Heart left ventricle (tissue), 16 donors: ENCODE data around the gene CSMD2. TPM values are rescaled to one million over a fixed set of nuclear protein-coding genes. Genes with fewer than 3 reads are reported as not detected.
A peak's percentile ranks its signal among the peaks of the same experiment; 100 is the strongest.

Experiments
- ATAC-seq, 4 donors: fragments of 200-7000 bp; cut with Tn5 transposase; one replicate each; pipeline ENCODE4 v1.9.1; 2020 to 2022; ENCODE audit warnings: moderate library complexity in 4 of 4, mild to moderate bottlenecking in 3 of 4, moderate number of reproducible peaks in 1 of 4
- DNase-seq, 5 donors: peaks; one replicate each; pipeline ENCODE4 v3.0.0-alpha.2; 2020
- H3K27ac ChIP-seq, 12 donors: fragments of 200-600 bp; sonication (generic) in 4 of 12; one replicate each; pipeline versions ENCODE4 v1.5.0 to v1.8.0; 2016 to 2022; ENCODE audit warnings: mild to moderate bottlenecking in 2 of 12
- H3K27me3 ChIP-seq, 9 donors: fragments of 200-600 bp; sonication (generic) in 2 of 9; one replicate each; pipeline versions ENCODE4 v1.5.1 to v1.8.0; 2016 to 2022; ENCODE audit warnings: mild to moderate bottlenecking in 3 of 9
- H3K36me3 ChIP-seq, 9 donors: fragments of 200-600 bp; sonication (generic) in 2 of 9; one replicate each; pipeline versions ENCODE4 v1.5.0 to v1.8.0; 2018 to 2022; ENCODE audit warnings: mild to moderate bottlenecking in 2 of 9
- H3K4me1 ChIP-seq, 12 donors: fragments of 200-600 bp; sonication (generic) in 4 of 12; one replicate each; pipeline versions ENCODE4 v1.5.0 to v1.8.0; 2016 to 2022; ENCODE audit warnings: mild to moderate bottlenecking in 3 of 12
- H3K4me3 ChIP-seq, 12 donors: fragments of 200-600 bp; sonication (generic) in 4 of 12; one replicate each; pipeline versions ENCODE4 v1.5.0 to v1.8.0; 2017 to 2022; ENCODE audit warnings: mild to moderate bottlenecking in 9 of 12, moderate library complexity in 4 of 12
- H3K9me3 ChIP-seq, 12 donors: fragments of 200-600 bp; sonication (generic) in 4 of 12; one replicate each; pipeline versions ENCODE4 v1.5.0 to v1.8.0; 2016 to 2022; ENCODE audit warnings: mild to moderate bottlenecking in 1 of 12
- CTCF ChIP-seq, 12 donors: fragments of 200-600 bp; sonication (generic) in 4 of 12; IDR thresholded peaks; one replicate each; pipeline versions ENCODE4 v1.5.0 to v1.8.0; 2018 to 2022; ENCODE audit warnings: antibody characterized with exemption in 12 of 12, mild to moderate bottlenecking in 5 of 12
- POLR2A ChIP-seq, 2 donors: fragments of 450-650 bp; IDR thresholded peaks; one replicate each; pipeline ENCODE4 v1.6.1; 2017; ENCODE audit warnings: antibody characterized with exemption in 2 of 2, mild to moderate bottlenecking in 2 of 2, moderate library complexity in 2 of 2
- WGBS, 4 donors: extraction: QIAGEN DNeasy Blood & Tissue Kit in 2 of 4; methylation state at CpG; one replicate each; pipeline versions ENCODE4 v1.1.5 to v1.1.7; 2013 to 2018; 5-methylcytosine and 5-hydroxymethylcytosine counted together
- intact Hi-C, 10 donors: fragments of 100-400 bp; cut with DNase I; formaldehyde crosslinking; loops; one replicate each; pipeline versions ENCODE4 v1.11.1 to v1.14.2; 2022
- polyA plus RNA-seq, 2 donors: library from polyadenylated mRNA; stranded (reverse); fragments of 200-250 nt; gene quantifications; one replicate each; pipeline ENCODE4 v1.2.3, GENCODE V29; 2013
- total RNA-seq, 9 donors: library from RNA; depleted of rRNA in 2 of 9; stranded (reverse); fragments of >200 nt in 2 of 9; fragmentation: NEBNext Ultra II Directional in 3 of 9; extraction: Animal tissue kit (Norgen Biotek cat#: 25700) in 3 of 9; gene quantifications; one replicate each; pipeline versions ENCODE4 v1.1.0 to v1.2.4, GENCODE V29; 2016 to 2023
- donor health status: ischemic (EF 13 %, LVEDD 7.1; RV severe dilation, severe dysfunction).
- donor health status: healthy with polysubstance abuse.
- donor health status: DM: no; HTN: yes; CAD: no.
- donor health status: DM: no; HTN: no; CAD: no.
- donor health status: ischemic (EF 25% LVEDD 6.9; RV normal size, moderate dysfunction).
- donor health status: ischemic (EF 25% LVEDD 5.7; RV mildly dilated, moderate dysfunction).
- donor health status: healthy.
- donor health status: DM: yes; HTN: yes; CAD: no.
- donor health status: ischemic (EF 35%, LVEDD 5.7; RV mildly dilated, moderate dysfunction).
- donor health status: nonischemic (EF 11% LVEDD 7.7; RV severe dilation, severe dysfunction).
- donor health status: DM: yes; HTN: yes; CAD: no.
- donor health status: PGD.
- donor health status: ischemic (EF 29% LVEDD 5.4; RV normal size, mild dysfunction).
- donor health status: nonischemic (EF 23%, LVEDD 6.1; RV moderate dilation, normal function).

Gene CSMD2
- total and polyA plus RNA-seq, 11 donors: 0.02 to 0.79 (median 0.22) TPM

DNA sequence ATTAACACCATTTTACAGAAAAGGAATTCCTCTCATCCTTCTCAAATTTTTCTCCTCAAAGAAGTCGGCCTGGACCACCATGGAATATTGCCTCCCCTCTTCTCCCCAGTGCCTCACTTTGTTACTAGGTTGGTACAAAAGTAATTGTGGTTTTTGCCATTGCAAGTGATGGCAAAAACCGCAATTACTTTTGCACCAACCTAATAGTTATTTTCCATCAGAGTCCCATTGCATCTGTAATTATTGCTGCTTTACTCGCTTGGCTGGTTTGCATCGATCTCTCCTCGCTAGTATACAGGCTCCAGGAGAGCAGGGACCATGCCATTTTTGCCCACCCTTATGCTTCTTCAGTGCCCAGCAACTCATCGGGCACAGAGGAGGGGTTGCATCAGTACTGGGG, 10.7 kb upstream of the CSMD2 start:
- intact Hi-C loops: no loop called here
- Histone ChIP-seq H3K9me3 (no peaks in the 10 kb centered on the region), H3K36me3 (no peaks in the 10 kb centered on the region), H3K4me3 (no peak overlapping the region), H3K27me3 (peaks cover 14 to 85% (median 64%) of the 10 kb centered on the region in 9 donors), H3K27ac (no peak overlapping the region), H3K4me1 (peaks cover 0 to 9% (median 0%) of the 10 kb centered on the region in 12 donors)
- 83 to 87% (median 85%) methylated on average over 6 of the region's 6 CpGs for WGBS, 4 donors
- DNase-seq (no peak), ATAC-seq (no peak)
- TF ChIP-seq CTCF (IDR thresholded peaks at IDR 0.05) (no peak), POLR2A (IDR thresholded peaks at IDR 0.05) (no peak)

DNA sequence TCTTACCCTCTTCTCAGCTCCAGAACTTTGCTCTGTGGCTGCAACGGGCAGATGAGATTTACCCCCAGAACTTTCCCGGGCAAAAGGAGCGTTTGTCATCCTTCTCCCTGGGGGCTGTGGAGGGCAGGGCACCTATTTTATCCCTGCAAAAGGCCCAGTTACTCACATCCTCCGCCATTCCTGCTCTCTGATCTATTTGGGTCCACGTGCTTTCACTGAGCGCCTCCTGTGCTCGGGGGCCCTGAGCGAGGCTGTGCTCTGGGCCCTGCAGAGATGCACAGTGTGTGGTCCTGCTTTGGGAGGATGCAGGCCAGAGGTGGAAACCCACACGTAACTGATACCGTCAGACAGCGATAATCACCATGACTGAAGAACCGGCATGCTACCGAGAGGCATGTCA, 2.4 kb upstream of the CSMD2 start:
- Histone ChIP-seq H3K27ac (no peak overlapping the region), H3K4me1 (peaks cover 2 to 42% (median 18%) of the 10 kb centered on the region in 12 donors), H3K9me3 (no peaks in the 10 kb centered on the region), H3K4me3 (no peak overlapping the region), H3K36me3 (no peaks in the 10 kb centered on the region), H3K27me3 (peaks cover 8 to 86% (median 61%) of the 10 kb centered on the region in 9 donors)
- WGBS, 4 donors: 15 to 30% (median 24%) methylated on average over 11 to 13 of the region's 13 CpGs
- no peak for ATAC-seq
- intact Hi-C loops: loop anchor here in 5 of 10 donors (10.0 kb wide), 4 partner anchors 293 to 533 kb away; no protein-coding TSS in a partner anchor
- TF ChIP-seq CTCF (IDR thresholded peaks at IDR 0.05) (no peak), POLR2A (IDR thresholded peaks at IDR 0.05) (no peak)
- DNase-seq: no peak

DNA sequence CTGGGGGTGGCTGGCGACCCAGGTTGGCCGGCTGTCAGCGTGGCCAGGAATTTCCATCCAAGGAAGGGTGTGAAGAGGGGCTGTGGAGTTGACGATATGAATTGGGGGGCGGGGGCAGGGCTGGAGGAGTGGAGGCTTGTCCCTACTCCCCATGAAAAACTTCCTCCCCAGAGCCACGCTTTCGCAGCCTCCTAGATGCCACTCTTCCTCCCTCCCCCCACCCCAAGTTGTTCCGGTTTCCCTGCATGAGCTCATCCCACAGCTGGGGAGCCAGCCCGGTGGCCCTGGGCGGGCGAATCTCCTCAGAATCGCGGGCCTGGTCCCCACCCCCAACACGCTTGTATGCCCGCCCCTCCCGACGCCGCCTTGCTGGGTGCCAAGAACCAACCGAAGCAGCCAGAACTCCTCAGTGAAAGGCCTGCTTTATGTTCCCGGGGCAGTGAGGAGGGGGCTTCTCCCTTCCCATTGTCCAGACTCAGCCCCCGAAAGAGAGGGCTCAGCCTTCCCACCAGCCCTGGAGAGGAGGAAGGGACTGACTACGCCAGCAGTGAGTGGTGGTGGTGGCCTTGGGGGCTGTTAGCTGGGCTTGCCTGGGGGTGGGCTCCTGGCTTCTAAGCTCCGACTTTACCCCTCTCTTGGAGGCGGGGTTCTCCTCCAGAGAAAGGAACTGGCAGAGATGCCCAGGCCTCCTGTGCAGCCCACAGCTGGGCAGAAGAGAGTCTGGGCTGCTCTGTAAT, 1.8 kb upstream of the CSMD2 start:
- WGBS, 4 donors: 3 to 6% (median 4%) methylated on average over 7 to 24 of the region's 24 CpGs
- peaks cover 2 to 42% (median 18%) of the 10 kb centered on the region in 12 donors for H3K4me1 ChIP-seq
- ATAC-seq (no peak), DNase-seq (peak in 1 of 5 donors; percentile 31)
- H3K9me3 ChIP-seq: no peaks in the 10 kb centered on the region
- H3K4me3 ChIP-seq: peak overlapping the region in 3 of 12 donors; percentile 1 to 22 (median 17)
- intact Hi-C loops: loop anchor here in 5 of 10 donors (10.0 kb wide), 4 partner anchors 292 to 532 kb away; no protein-coding TSS in a partner anchor
- H3K27ac ChIP-seq: no peak overlapping the region
- TF ChIP-seq POLR2A (IDR thresholded peaks at IDR 0.05): no peak
- TF ChIP-seq CTCF (IDR thresholded peaks at IDR 0.05): no peak
- H3K27me3 ChIP-seq: peaks cover 8 to 84% (median 59%) of the 10 kb centered on the region in 9 donors
- H3K36me3 ChIP-seq: no peaks in the 10 kb centered on the region

DNA sequence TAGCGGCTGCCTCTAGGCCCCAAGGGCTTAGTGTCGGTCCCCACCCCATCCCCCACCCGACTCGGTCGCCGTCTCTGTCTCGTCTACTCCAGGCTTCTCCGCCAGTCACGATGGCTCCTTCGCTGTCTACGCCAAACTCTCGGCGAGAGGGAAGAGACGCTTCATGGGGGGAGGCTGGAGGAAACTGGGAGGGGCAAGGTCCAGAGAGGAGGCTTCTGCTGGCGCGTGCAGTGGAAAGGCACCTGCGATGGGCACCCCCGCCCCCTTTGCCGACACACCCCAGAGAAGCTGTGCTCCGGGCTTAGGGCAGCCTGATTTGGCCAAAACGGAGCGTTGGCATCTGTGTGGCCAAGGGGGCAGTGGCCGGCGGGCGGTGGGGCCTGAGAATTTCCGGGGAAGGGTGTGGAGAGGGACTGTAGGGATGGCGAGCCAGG, 1.2 kb upstream of the CSMD2 start:
- TF ChIP-seq POLR2A (IDR thresholded peaks at IDR 0.05) (no peak), CTCF (IDR thresholded peaks at IDR 0.05) (no peak)
- no peak for ATAC-seq
- DNase-seq: no peak
- Histone ChIP-seq H3K4me1 (peaks cover 2 to 42% (median 18%) of the 10 kb centered on the region in 12 donors), H3K9me3 (no peaks in the 10 kb centered on the region), H3K36me3 (no peaks in the 10 kb centered on the region), H3K27ac (no peak overlapping the region), H3K27me3 (peaks cover 8 to 90% (median 60%) of the 10 kb centered on the region in 9 donors), H3K4me3 (peak overlapping the region in 4 of 12 donors; percentile 1 to 22 (median 18))
- 1 to 3% (median 2%) methylated on average over 20 to 27 of the region's 27 CpGs for WGBS, 4 donors
- intact Hi-C loops: loop anchor here in 5 of 10 donors (10.0 kb wide), 4 partner anchors 291 to 531 kb away; no protein-coding TSS in a partner anchor
